ENCODE results near the gene ASB6.

Gene ASB6

GRCh38 chr9:129614932-129615331 lies 27.0 kb downstream of the ASB6 start:
- no peak for TF ChIP-seq CTCF (IDR thresholded peaks at IDR 0.05; ENCODE audit: insufficient read depth, low read length, poor library complexity, severe bottlenecking)
- no peak for TF ChIP-seq EZH2phosphoT487 (conservative IDR thresholded peaks at IDR 0.05; ENCODE audit: low read length)
- Histone ChIP-seq H4K20me1 (ENCODE audit: low read depth, low read length) (no peaks in the 10 kb centered on the region), H3K36me3 (ENCODE audit: low read length) (no peaks in the 10 kb centered on the region), H3K9me3 (ENCODE audit: insufficient read depth, low read length) (no peaks in the 10 kb centered on the region), H3K4me3 (ENCODE audit: insufficient read depth, low read length, poor library complexity, severe bottlenecking) (no peak overlapping the region), H3K27ac (ENCODE audit: low read depth, low read length) (no peak overlapping the region), H3F3A (ENCODE audit: insufficient read depth) (no peaks in the 10 kb centered on the region), H3K79me2 (ENCODE audit: insufficient read depth, low read length) (no peaks in the 10 kb centered on the region), H3K9me2 (replicated peaks; ENCODE audit: insufficient read depth, low read length) (no peaks in the 10 kb centered on the region), H3K27me3 (ENCODE audit: low read length) (no peaks in the 10 kb centered on the region), H2AFZ (ENCODE audit: low read depth, low read length, severe bottlenecking) (no peak overlapping the region), H3K9ac (ENCODE audit: low read length) (no peak overlapping the region), H3K4me2 (ENCODE audit: low read depth, low read length, poor library complexity, severe bottlenecking) (no peak overlapping the region)

- H3K36me3 ChIP-seq (ENCODE audit: low read length), result no peaks in the 10 kb centered on the region
- no peak for TF ChIP-seq EZH2phosphoT487 (conservative IDR thresholded peaks at IDR 0.05; ENCODE audit: low read length)
- no peak for TF ChIP-seq CTCF (IDR thresholded peaks at IDR 0.05; ENCODE audit: insufficient read depth, low read length, poor library complexity, severe bottlenecking)
- H3K9me3 ChIP-seq (ENCODE audit: insufficient read depth, low read length), result no peaks in the 10 kb centered on the region
- no peak overlapping the region for H2AFZ ChIP-seq (ENCODE audit: low read depth, low read length, severe bottlenecking)
- no peaks in the 10 kb centered on the region for H3F3A ChIP-seq (ENCODE audit: insufficient read depth)
- no peak overlapping the region for H3K9ac ChIP-seq (ENCODE audit: low read length)
- H3K9me2 ChIP-seq (replicated peaks; ENCODE audit: insufficient read depth, low read length), result no peaks in the 10 kb centered on the region
- H4K20me1 ChIP-seq (ENCODE audit: low read depth, low read length), result no peaks in the 10 kb centered on the region
- H3K4me3 ChIP-seq (ENCODE audit: insufficient read depth, low read length, poor library complexity, severe bottlenecking), result no peak overlapping the region
- H3K4me2 ChIP-seq (ENCODE audit: low read depth, low read length, poor library complexity, severe bottlenecking), result no peak overlapping the region
- no peaks in the 10 kb centered on the region for H3K79me2 ChIP-seq (ENCODE audit: insufficient read depth, low read length)
- H3K27me3 ChIP-seq (ENCODE audit: low read length), result no peaks in the 10 kb centered on the region
- no peak overlapping the region for H3K27ac ChIP-seq (ENCODE audit: low read depth, low read length)
Observed at GRCh38 chr9:129613520-129614175, 28.3 kb downstream of the ASB6 start.

- H3K9ac ChIP-seq (ENCODE audit: low read length), result no peak overlapping the region
- H4K20me1 ChIP-seq (ENCODE audit: low read depth, low read length), result no peaks in the 10 kb centered on the region
- no peak overlapping the region for H3K4me3 ChIP-seq (ENCODE audit: insufficient read depth, low read length, poor library complexity, severe bottlenecking)
- no peaks in the 10 kb centered on the region for H3K79me2 ChIP-seq (ENCODE audit: insufficient read depth, low read length)
- H3K4me2 ChIP-seq (ENCODE audit: low read depth, low read length, poor library complexity, severe bottlenecking), result no peak overlapping the region
- H2AFZ ChIP-seq (ENCODE audit: low read depth, low read length, severe bottlenecking), result no peak overlapping the region
- H3K27ac ChIP-seq (ENCODE audit: low read depth, low read length), result no peak overlapping the region
- H3K36me3 ChIP-seq (ENCODE audit: low read length), result no peaks in the 10 kb centered on the region
- no peaks in the 10 kb centered on the region for H3K9me3 ChIP-seq (ENCODE audit: insufficient read depth, low read length)
- no peaks in the 10 kb centered on the region for H3F3A ChIP-seq (ENCODE audit: insufficient read depth)
- H3K27me3 ChIP-seq (ENCODE audit: low read length), result no peaks in the 10 kb centered on the region
- no peak for TF ChIP-seq EZH2phosphoT487 (conservative IDR thresholded peaks at IDR 0.05; ENCODE audit: low read length)
- TF ChIP-seq CTCF (IDR thresholded peaks at IDR 0.05; ENCODE audit: insufficient read depth, low read length, poor library complexity, severe bottlenecking), result no peak
- no peaks in the 10 kb centered on the region for H3K9me2 ChIP-seq (replicated peaks; ENCODE audit: insufficient read depth, low read length)
Observed at GRCh38 chr9:129612815-129613519, 29.0 kb downstream of the ASB6 start.

All from SU-DHL-6 (cell line).